ENCODE data around the gene PRR5L.

GRCh38 chr11:36381015-36381360, 84.9 kb downstream of the PRR5L start:
- TF ChIP-seq CTCF (IDR thresholded peaks at IDR 0.05): no peak
- no peak for TF ChIP-seq POLR2A (IDR thresholded peaks at IDR 0.05)

Measured in thyroid gland (tissue), 4 donors.